Stimulated activated CD8-positive, alpha-beta memory T cell treated with anti-CD3 and anti-CD28 coated beads, Interleukin-2, amount 100 ng/mL, for 1 hour (primary cell): Measurements from ENCODE around the gene TPSAB1.

ENCODE experiments used
- DNase-seq, 2 donors: peaks; one replicate each; pipeline ENCODE4 v3.0.0-alpha.2; 2020; ENCODE audit warnings: low read depth in 2 of 2

TPSAB1 gene

DNA sequence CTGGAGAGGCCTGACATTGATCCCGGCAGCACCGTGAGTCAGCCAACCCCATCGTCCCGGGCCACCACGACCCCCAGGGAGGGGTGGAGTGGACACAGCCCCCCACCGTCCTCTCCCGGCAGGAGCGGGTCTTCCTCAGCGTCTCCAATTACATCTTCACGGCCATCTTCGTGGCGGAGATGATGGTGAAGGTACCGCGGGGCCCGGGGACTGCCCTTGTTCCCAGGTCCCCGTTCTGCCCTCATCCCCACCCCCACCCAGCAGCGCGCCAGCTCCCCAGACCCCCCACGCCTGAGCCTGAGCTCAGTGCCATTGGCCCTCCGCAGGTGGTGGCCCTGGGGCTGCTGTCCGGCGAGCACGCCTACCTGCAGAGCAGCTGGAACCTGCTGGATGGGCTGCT lies 30.0 kb upstream of the TPSAB1 start:
- DNase-seq, result no peak

DNA sequence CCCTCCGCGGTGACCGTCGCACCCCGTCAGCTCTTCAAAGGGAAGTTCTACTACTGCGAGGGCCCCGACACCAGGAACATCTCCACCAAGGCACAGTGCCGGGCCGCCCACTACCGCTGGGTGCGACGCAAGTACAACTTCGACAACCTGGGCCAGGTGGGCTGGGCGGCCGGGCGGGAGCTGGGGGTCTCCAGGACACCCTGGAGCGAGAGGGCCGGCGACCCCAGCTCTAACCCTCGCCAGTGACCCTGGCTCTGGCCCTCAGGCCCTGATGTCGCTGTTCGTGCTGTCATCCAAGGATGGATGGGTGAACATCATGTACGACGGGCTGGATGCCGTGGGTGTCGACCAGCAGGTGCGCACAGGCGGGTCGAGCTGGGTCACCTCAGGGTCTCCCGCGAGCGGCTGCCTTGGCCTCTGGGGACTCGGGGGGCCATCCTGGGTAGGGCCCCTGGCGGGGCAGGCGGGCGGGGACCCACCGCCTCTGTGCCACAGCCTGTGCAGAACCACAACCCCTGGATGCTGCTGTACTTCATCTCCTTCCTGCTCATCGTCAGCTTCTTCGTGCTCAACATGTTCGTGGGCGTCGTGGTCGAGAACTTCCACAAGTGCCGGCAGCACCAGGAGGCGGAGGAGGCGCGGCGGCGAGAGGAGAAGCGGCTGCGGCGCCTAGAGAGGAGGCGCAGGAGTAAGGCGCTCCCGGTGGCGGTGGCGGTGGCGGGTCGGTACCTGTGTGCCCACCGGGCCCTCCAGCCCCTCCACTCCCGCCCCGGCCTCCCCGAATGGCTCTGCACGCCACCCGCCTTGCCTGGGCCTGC lies 28.8 kb upstream of the TPSAB1 start:
- no peak for DNase-seq

DNA sequence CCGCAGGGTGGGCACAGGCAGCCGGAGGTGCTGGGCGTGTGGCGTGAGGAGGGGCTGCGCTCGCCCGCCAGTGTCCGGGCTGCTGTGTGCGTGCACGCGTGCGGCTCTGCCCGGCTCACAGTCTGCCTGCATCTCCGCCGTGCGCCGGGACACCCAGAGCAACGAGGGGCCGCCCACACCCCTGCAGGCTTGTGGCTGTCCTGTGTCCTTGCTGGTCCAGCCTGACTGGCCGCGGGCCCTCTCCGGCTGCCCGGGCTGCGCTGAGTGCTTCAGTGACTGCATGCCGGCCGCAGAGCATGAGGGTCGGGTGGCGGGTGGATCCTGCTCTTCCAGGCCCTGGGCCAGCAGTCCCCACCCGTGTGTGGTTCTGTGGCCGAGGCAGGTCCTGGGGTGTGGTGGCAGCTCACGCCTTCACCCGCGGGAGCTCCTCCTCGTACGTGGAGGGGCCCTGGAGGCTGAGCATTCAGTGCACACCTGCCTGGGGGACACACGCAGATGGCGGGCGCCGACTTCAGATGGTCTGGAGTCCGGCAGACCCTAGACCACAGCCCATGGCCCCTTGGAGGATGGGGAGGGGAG lies 27.8 kb upstream of the TPSAB1 start:
- DNase-seq, result no peak

DNA sequence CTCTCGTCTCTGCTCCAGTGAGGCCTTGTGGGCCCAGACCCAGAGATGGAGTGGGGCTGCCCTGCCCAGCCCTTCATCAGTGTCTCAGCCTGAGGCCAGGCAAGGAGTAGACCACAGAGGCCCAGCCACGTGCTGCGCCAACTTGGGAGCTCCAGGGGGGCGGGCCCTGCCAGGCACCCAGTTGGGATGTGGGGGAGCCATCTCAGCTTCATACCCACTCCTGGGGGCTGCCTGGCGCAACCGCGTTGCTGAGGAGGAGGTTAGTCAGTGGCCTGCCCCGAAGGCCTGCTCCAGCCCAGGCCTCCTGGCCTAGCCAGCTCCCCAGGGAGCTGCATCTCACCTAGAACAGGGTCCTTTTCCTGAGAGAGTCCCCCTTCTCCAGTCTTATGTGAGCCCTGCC lies 27.3 kb upstream of the TPSAB1 start:
- no peak for DNase-seq

DNA sequence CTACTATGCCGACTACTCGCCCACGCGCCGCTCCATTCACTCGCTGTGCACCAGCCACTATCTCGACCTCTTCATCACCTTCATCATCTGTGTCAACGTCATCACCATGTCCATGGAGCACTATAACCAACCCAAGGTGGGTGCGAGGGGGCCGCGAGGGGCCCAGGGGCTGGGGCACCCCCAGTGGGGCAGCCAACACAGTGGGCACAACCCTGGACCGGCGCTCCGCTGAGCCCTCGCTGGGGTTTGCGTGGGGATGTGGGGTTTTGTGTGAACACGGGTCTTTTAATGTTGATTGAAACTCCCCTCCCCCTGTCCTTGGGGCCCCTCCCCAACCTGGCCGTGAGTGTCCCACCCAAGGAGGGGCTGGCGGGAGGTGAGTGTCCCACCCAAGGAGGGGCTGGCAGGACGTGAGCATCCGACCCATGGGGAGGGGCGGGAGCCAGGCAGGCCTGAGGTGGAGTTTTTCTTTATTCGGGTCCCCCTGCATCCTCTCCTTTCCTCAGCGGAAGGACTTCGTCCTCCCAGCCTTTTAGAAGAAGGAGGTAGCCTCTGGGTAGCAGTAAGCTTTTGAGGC lies 26.6 kb upstream of the TPSAB1 start:
- no peak for DNase-seq

DNA sequence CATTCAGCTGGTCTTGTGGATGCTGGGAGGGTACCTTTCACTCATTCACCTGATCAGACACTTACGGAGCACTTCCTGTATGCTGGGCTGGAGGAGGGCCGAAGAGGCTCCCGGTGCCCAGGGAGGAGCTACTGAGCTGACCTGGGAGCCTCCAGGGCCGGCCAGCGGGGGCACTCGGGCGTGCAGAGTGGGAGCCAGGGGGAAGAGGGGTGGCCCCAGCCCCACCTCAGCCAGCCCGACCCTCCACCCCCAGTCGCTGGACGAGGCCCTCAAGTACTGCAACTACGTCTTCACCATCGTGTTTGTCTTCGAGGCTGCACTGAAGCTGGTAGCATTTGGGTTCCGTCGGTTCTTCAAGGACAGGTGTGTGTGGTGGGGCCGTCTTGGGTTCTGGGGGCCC lies 25.8 kb upstream of the TPSAB1 start:
- no peak for DNase-seq

DNA sequence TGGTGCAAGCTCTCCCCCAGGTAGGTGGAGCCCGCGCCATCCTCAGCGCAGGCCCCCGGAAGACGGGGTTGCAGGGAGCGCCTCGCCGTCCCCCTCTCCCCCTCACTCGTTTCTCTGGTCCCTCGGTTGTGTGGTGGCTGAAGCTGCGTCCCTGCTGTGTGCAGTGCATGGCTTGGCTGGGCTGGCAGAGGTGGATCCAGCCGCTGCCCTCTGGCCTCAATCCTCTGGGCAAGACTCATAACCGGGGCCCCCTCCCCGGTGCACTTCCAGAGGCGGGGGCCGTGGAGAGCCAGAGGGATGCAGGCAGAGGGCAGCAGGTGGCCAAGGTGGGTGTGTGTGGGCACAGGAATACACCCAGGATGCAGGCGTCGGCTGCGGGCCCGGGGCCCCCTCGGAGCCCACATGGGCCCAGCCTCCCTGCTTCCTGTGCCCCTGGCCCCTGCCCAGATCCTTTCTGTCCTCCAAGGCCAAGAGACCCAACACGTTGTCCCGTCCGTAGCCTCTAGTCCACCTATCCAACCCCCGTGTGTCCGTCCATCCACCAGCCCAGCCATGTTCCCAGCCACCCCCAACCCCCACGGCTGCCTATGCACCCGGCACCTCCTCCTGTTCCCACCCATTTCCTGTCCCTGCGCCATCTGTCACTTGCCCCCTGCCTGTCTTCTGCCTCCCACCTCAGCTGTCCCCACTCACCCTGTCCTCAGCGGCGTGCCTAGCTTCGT lies 24.8 kb upstream of the TPSAB1 start:
- no peak for DNase-seq

DNA sequence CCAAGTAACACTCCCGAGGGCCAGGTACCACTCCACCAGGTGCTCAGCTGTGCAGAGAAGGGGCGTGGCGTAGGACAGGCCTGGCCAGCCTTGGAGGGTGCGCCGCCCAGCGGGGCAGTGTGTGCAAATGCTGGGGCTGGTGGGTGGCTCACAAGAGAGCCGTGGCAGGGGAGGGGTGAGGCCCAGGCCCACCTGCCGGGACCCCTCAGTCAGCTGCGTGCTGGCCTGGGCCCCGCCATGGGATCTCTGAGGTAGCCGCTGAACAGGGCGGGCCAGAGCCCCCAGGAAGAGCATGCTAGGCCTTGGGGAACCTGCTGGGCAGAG lies 24.2 kb upstream of the TPSAB1 start:
- no peak for DNase-seq

DNA sequence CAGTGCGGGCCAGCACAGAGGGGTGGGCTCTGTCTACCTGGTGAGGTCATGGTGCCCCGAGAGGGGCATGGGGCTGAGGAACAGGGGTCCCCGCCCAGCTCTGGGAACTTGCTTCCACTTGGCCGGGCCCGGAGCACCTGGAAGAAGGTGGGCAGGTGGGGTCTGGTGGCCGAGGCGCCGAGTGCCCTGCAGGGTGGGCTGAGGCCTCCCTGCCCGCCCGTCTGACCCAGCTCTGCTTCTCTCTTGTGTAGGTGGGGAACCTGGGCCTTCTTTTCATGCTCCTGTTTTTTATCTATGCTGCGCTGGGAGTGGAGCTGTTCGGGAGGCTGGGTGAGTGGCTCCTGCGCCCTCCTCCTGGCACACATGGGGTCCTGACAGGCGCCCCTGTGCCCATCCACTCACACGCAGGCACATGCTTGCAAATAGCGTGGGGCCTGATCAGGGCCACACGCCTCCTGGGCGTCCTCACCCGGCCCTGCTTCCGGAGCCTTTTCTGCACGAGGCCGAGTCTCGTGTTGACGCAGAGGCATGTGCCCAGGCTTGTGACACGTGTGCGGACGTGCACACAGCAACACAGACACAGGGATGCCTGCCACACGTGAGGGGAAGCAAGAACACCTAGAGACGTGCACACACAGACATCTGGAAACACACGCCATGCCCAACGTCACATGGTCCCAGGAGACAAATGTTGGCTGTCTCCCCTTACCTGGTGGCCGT lies 23.7 kb upstream of the TPSAB1 start:
- no peak for DNase-seq

DNA sequence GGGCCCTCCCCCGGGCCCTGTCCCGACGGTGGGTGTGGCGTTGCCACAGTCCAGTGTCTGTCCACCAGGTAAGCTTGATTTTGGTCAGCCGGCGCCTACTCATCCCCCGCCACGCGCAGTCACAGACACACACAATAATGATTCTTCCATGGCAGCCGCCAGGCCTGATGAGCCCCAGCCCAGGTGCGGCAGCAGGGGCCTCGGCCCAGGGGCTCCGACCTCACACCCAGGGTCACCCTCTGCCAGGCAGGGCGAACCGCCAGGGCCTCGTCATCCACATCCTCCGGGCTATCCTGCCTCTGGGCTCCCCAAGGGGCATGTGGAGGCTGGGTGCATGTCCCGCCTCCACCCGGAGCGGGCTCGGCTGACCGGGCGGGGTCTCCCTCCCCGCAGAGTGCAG lies 23.0 kb upstream of the TPSAB1 start:
- no peak for DNase-seq

DNA sequence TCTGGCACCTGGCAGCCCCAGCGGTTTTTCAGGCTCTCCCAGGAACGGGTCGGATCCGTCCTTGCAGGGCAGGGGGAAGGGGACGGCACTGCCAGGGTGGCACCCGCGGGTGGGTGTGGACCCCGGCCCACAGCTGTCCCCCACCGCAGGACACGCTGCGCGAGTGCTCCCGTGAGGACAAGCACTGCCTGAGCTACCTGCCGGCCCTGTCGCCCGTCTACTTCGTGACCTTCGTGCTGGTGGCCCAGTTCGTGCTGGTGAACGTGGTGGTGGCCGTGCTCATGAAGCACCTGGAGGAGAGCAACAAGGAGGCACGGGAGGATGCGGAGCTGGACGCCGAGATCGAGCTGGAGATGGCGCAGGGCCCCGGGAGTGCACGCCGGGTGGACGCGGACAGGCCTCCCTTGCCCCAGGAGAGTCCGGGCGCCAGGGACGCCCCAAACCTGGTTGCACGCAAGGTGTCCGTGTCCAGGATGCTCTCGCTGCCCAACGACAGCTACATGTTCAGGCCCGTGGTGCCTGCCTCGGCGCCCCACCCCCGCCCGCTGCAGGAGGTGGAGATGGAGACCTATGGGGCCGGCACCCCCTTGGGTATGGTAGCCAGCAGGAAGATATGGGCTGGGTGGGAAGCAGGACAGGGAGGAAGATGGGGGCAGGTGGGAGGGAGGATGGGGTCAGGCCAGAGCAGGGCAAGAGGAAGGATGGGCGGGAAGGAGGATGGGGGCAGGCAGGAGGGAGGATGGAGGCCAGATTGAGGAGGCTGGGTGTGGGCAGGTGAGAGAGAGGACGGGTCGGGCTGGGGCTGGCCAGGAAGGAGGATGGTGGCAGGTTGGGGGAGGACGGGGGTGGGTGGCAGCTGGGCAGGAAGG lies 22.2 kb upstream of the TPSAB1 start:
- DNase-seq, result no peak

DNA sequence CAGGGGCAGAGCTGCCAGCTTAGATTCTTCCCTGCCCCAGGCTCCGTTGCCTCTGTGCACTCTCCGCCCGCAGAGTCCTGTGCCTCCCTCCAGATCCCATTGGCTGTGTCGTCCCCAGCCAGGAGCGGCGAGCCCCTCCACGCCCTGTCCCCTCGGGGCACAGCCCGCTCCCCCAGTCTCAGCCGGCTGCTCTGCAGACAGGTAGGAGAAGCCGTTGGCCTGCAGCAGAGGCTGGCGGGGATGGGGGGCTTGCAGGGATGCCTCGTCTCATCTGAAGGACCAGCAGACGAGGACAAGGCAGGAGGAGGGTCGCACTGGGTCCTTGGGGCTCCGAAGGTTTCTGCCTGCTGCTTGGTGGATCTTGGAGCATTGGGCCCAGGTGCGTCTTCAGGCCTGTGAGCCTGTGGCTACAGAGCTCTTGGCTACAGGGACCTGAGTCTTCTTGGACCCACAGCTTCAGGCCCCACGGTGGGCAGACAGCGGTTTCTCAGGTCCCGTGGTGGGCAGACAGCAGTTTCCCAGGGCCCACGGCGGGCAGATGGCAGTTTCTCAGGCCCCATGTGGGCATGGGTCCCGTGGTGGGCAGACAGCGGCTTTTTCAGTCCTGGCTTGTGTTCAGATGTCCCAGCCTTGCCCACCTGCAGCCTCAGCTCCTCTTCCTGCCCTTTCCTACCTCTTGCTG lies 21.4 kb upstream of the TPSAB1 start:
- DNase-seq, result no peak

DNA sequence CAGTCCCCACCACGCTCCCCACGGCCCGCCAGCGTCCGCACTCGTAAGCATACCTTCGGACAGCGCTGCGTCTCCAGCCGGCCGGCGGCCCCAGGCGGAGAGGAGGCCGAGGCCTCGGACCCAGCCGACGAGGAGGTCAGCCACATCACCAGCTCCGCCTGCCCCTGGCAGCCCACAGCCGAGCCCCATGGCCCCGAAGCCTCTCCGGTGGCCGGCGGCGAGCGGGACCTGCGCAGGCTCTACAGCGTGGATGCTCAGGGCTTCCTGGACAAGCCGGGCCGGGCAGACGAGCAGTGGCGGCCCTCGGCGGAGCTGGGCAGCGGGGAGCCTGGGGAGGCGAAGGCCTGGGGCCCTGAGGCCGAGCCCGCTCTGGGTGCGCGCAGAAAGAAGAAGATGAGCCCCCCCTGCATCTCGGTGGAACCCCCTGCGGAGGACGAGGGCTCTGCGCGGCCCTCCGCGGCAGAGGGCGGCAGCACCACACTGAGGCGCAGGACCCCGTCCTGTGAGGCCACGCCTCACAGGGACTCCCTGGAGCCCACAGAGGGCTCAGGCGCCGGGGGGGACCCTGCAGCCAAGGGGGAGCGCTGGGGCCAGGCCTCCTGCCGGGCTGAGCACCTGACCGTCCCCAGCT lies 20.3 kb upstream of the TPSAB1 start:
- DNase-seq, result no peak

DNA sequence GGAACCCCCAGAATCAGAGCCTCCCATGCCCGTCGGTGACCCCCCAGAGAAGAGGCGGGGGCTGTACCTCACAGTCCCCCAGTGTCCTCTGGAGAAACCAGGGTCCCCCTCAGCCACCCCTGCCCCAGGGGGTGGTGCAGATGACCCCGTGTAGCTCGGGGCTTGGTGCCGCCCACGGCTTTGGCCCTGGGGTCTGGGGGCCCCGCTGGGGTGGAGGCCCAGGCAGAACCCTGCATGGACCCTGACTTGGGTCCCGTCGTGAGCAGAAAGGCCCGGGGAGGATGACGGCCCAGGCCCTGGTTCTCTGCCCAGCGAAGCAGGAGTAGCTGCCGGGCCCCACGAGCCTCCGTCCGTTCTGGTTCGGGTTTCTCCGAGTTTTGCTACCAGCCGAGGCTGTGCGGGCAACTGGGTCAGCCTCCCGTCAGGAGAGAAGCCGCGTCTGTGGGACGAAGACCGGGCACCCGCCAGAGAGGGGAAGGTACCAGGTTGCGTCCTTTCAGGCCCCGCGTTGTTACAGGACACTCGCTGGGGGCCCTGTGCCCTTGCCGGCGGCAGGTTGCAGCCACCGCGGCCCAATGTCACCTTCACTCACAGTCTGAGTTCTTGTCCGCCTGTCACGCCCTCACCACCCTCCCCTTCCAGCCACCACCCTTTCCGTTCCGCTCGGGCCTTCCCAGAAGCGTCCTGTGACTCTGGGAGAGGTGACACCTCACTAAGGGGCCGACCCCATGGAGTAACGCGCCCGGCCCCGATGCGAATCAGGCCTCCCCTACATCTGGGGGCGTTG lies 19.5 kb upstream of the TPSAB1 start:
- no peak for DNase-seq

DNA sequence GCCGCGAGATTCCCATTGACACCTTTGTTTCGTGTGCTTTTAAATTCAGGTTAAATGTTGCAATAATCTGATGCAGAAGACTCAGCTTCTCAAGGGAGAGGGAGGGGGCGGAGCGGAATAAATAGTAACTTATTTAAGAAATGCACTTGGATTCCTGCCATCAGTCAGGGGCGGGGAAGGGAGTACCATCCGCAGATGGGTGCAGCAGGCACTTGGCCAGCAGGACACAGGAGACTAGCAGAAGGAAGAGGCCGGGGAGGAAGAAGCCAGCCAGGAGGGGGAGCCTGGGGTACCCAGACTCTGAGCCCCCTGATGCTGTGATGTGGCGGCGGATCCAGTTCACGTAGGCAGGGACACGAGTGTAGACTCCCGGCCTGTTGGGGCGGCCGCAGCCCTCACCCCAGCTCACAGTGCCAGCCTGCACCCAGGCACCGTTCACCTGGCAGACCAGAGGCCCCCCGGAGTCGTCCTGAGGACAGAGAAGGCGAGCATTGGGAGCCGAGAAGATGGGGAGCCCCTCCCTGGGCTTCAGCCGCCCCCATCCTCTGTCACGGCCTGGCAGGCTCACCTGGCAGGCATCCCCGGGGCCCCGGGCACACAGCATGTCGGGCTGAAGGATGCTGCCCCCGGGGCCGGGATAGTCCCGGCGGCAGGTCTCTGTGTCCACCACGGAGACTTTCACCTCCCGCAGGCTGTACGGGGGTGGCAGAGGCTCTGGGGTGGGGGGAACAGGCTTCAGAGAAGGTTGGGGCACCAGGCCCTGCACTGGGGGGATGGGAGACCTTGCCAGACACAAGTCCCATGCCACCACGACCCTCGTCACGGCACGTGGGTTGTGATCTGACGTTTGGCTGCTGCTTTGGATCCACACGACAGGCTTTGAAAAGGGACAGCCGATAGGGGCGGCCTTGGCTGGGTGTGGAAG lies 18.6 kb upstream of the TPSAB1 start:
- DNase-seq, result no peak

DNA sequence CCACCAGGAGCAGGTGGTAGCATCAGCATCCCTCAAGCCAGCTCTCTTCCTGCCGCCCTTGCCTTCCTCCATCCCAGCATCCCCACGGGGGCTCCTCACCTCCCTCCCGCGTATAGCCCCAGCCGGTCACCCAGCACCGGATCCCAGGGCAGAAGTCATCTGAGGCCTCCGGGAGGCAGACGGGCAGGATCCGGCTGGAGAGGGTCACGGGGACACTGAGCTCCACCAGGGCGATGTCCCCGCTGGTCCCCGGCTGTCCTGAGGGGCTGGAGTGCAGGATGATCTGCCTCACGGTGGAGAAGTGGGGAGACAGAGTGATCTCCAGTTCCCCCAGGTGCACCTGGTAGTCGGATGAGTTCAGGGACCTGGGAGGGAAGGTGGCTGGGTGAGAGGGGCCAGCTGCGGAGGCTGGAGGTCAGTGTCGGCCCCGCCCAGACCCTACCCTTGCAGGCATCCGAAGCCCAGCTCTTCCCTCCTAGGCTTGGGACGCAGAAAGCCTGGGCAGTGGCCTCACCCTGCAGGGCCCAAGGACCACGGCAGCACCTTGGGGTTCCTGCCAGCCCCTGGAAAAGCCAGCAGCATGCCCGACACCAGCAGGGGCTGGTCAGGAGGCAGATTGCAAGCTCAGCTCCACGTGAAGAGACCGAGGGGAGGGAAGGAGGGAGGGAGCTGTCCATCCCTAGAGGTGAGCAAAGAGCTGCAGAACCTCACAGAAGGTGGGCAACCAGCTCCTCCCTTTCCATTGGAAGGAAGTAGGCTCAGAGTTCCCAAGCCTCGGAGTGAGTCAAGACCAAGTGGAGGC lies 17.8 kb upstream of the TPSAB1 start:
- DNase-seq, result no peak
